ENCODE measurements around the gene DPEP3. TPM values are rescaled to one million over a fixed set of nuclear protein-coding genes. Genes with fewer than 3 reads are reported as not detected.

Gene DPEP3
- polyA plus RNA-seq, 1 donor = 0.09 TPM

- H3K36me3 ChIP-seq (ENCODE audit: control insufficient read depth, insufficient read depth, low read length) = peaks cover 25% of the 10 kb centered on the region
- H3K27ac ChIP-seq (ENCODE audit: low read length) = peak overlapping the region; percentile 82
- H3K9me3 ChIP-seq (ENCODE audit: control insufficient read depth, low read depth, low read length) = no peaks in the 10 kb centered on the region
- DNase-seq = no peak
- no peaks in the 10 kb centered on the region for H3K27me3 ChIP-seq (ENCODE audit: control insufficient read depth, insufficient read depth, low read length)
- H3K4me3 ChIP-seq (ENCODE audit: low read length) = peak overlapping the region; percentile 87
- no CpG with 5 or more reads among the region's 6 CpGs for WGBS (ENCODE audit: insufficient coverage, low lambda C conversion rate)
- H3K4me1 ChIP-seq (ENCODE audit: control insufficient read depth, insufficient read depth, low read length) = peaks cover 15% of the 10 kb centered on the region
Observed at GRCh38 chr16:67936880-67937605, 43.3 kb downstream of the DPEP3 start.

GRCh38 chr16:67936124-67936879, 44.0 kb downstream of the DPEP3 start, which contains the start of gene PSMB10:
PSMB10 (minus strand) TSS chr16:67936850; CDS start chr16:67936749, 101 bp downstream.
- H3K4me1 ChIP-seq (ENCODE audit: control insufficient read depth, insufficient read depth, low read length) = peaks cover 15% of the 10 kb centered on the region
- peak; percentile 67 to 87 for DNase-seq
- WGBS (ENCODE audit: insufficient coverage, low lambda C conversion rate) = 0% methylated on average over 3 of the region's 54 CpGs
- H3K4me3 ChIP-seq (ENCODE audit: low read length) = peak within 1 kb of the TSS; percentile 87
- no peaks in the 10 kb centered on the region for H3K27me3 ChIP-seq (ENCODE audit: control insufficient read depth, insufficient read depth, low read length)
- peak within 1 kb of the TSS; percentile 82 for H3K27ac ChIP-seq (ENCODE audit: low read length)
- no peaks in the 10 kb centered on the region for H3K9me3 ChIP-seq (ENCODE audit: control insufficient read depth, low read depth, low read length)
- H3K36me3 ChIP-seq (ENCODE audit: control insufficient read depth, insufficient read depth, low read length) = peaks cover 24% of the 10 kb centered on the region

GRCh38 chr16:67935402-67936123, 44.7 kb downstream of the DPEP3 start:
- DNase-seq = peak; percentile 98
- H3K4me1 ChIP-seq (ENCODE audit: control insufficient read depth, insufficient read depth, low read length) = peaks cover 15% of the 10 kb centered on the region
- H3K9me3 ChIP-seq (ENCODE audit: control insufficient read depth, low read depth, low read length) = no peaks in the 10 kb centered on the region
- H3K4me3 ChIP-seq (ENCODE audit: low read length) = peak overlapping the region; percentile 87
- no CpG with 5 or more reads among the region's 55 CpGs for WGBS (ENCODE audit: insufficient coverage, low lambda C conversion rate)
- peak overlapping the region; percentile 82 for H3K27ac ChIP-seq (ENCODE audit: low read length)
- H3K36me3 ChIP-seq (ENCODE audit: control insufficient read depth, insufficient read depth, low read length) = peaks cover 30% of the 10 kb centered on the region
- H3K27me3 ChIP-seq (ENCODE audit: control insufficient read depth, insufficient read depth, low read length) = no peaks in the 10 kb centered on the region

- peaks cover 15% of the 10 kb centered on the region for H3K4me1 ChIP-seq (ENCODE audit: control insufficient read depth, insufficient read depth, low read length)
- peak overlapping the region; percentile 18 for H3K27ac ChIP-seq (ENCODE audit: low read length)
- WGBS (ENCODE audit: insufficient coverage, low lambda C conversion rate) = no CpG with 5 or more reads among the region's 13 CpGs
- no peaks in the 10 kb centered on the region for H3K9me3 ChIP-seq (ENCODE audit: control insufficient read depth, low read depth, low read length)
- no peak for DNase-seq
- peaks cover 35% of the 10 kb centered on the region for H3K36me3 ChIP-seq (ENCODE audit: control insufficient read depth, insufficient read depth, low read length)
- H3K4me3 ChIP-seq (ENCODE audit: low read length) = peak overlapping the region; percentile 87
- no peaks in the 10 kb centered on the region for H3K27me3 ChIP-seq (ENCODE audit: control insufficient read depth, insufficient read depth, low read length)
Observed at GRCh38 chr16:67935101-67935401, 45.2 kb downstream of the DPEP3 start.

GRCh38 chr16:67934306-67935100, 45.8 kb downstream of the DPEP3 start:
- H3K27me3 ChIP-seq (ENCODE audit: control insufficient read depth, insufficient read depth, low read length) = no peaks in the 10 kb centered on the region
- WGBS (ENCODE audit: insufficient coverage, low lambda C conversion rate) = no CpG with 5 or more reads among the region's 13 CpGs
- H3K27ac ChIP-seq (ENCODE audit: low read length) = no peak overlapping the region
- H3K36me3 ChIP-seq (ENCODE audit: control insufficient read depth, insufficient read depth, low read length) = peaks cover 41% of the 10 kb centered on the region
- H3K4me1 ChIP-seq (ENCODE audit: control insufficient read depth, insufficient read depth, low read length) = peaks cover 15% of the 10 kb centered on the region
- no peaks in the 10 kb centered on the region for H3K9me3 ChIP-seq (ENCODE audit: control insufficient read depth, low read depth, low read length)
- no peak for DNase-seq
- H3K4me3 ChIP-seq (ENCODE audit: low read length) = peak overlapping the region; percentile 87

- no peak overlapping the region for H3K4me3 ChIP-seq (ENCODE audit: low read length)
Observed at GRCh38 chr16:67933805-67934204, 46.5 kb downstream of the DPEP3 start.

GRCh38 chr16:67932462-67932840, 47.8 kb downstream of the DPEP3 start:
- WGBS (ENCODE audit: insufficient coverage, low lambda C conversion rate) = 100% methylated on average over 1 of the region's 4 CpGs
- Histone ChIP-seq H3K36me3 (ENCODE audit: control insufficient read depth, insufficient read depth, low read length) (peaks cover 58% of the 10 kb centered on the region), H3K4me3 (ENCODE audit: low read length) (no peak overlapping the region), H3K4me1 (ENCODE audit: control insufficient read depth, insufficient read depth, low read length) (peaks cover 14% of the 10 kb centered on the region), H3K9me3 (ENCODE audit: control insufficient read depth, low read depth, low read length) (no peaks in the 10 kb centered on the region), H3K27me3 (ENCODE audit: control insufficient read depth, insufficient read depth, low read length) (no peaks in the 10 kb centered on the region), H3K27ac (ENCODE audit: low read length) (no peak overlapping the region)
- no peak for DNase-seq

More at GRCh38 chr16:67933805-67934204, 46.5 kb downstream of the DPEP3 start:
- H3K27me3 ChIP-seq (ENCODE audit: control insufficient read depth, insufficient read depth, low read length) = no peaks in the 10 kb centered on the region
- DNase-seq = no peak
- no peak overlapping the region for H3K27ac ChIP-seq (ENCODE audit: low read length)
- no peaks in the 10 kb centered on the region for H3K9me3 ChIP-seq (ENCODE audit: control insufficient read depth, low read depth, low read length)
- peaks cover 15% of the 10 kb centered on the region for H3K4me1 ChIP-seq (ENCODE audit: control insufficient read depth, insufficient read depth, low read length)
- H3K36me3 ChIP-seq (ENCODE audit: control insufficient read depth, insufficient read depth, low read length) = peaks cover 48% of the 10 kb centered on the region
- no CpG with 5 or more reads among the region's 7 CpGs for WGBS (ENCODE audit: insufficient coverage, low lambda C conversion rate)

- WGBS (ENCODE audit: insufficient coverage, low lambda C conversion rate) = no CpG with 5 or more reads among the region's 15 CpGs
- Histone ChIP-seq H3K4me3 (ENCODE audit: low read length) (no peak within 1 kb of the TSS), H3K9me3 (ENCODE audit: control insufficient read depth, low read depth, low read length) (no peaks in the 10 kb centered on the region), H3K36me3 (ENCODE audit: control insufficient read depth, insufficient read depth, low read length) (peaks cover 64% of the 10 kb centered on the region), H3K4me1 (ENCODE audit: control insufficient read depth, insufficient read depth, low read length) (peaks cover 9% of the 10 kb centered on the region), H3K27ac (ENCODE audit: low read length) (no peak within 1 kb of the TSS), H3K27me3 (ENCODE audit: control insufficient read depth, insufficient read depth, low read length) (no peaks in the 10 kb centered on the region)
- no peak for DNase-seq
Observed at GRCh38 chr16:67931712-67932461, 48.4 kb downstream of the DPEP3 start, which contains the start of gene CTRL. CTRL (minus strand) TSS chr16:67931862; CDS start chr16:67931852, 10 bp downstream.

- no peak for DNase-seq
Observed at GRCh38 chr16:67930678-67931211, 49.6 kb downstream of the DPEP3 start.

More at GRCh38 chr16:67930678-67931211, 49.6 kb downstream of the DPEP3 start:
- Histone ChIP-seq H3K9me3 (ENCODE audit: control insufficient read depth, low read depth, low read length) (no peaks in the 10 kb centered on the region), H3K27me3 (ENCODE audit: control insufficient read depth, insufficient read depth, low read length) (no peaks in the 10 kb centered on the region), H3K36me3 (ENCODE audit: control insufficient read depth, insufficient read depth, low read length) (peaks cover 69% of the 10 kb centered on the region), H3K4me3 (ENCODE audit: low read length) (no peak overlapping the region), H3K4me1 (ENCODE audit: control insufficient read depth, insufficient read depth, low read length) (peaks cover 7% of the 10 kb centered on the region), H3K27ac (ENCODE audit: low read length) (no peak overlapping the region)
- 100% methylated on average over 1 of the region's 17 CpGs for WGBS (ENCODE audit: insufficient coverage, low lambda C conversion rate)

All from large intestine (tissue), 3 donors.